GM06990 (cell line): ENCODE results near the gene IER3IP1.

Experiments
- DNase-seq: peaks from one replicate; pipeline ENCODE4 v3.0.0-alpha.2; 2011; ENCODE audit not compliant: insufficient read length; ENCODE audit errors: extremely low read depth
- H3K27me3 ChIP-seq: replicated peaks from 2 replicates; pipeline ENCODE4 v1.6.0; 2011; ENCODE audit warnings: low read length; ENCODE audit not compliant: control insufficient read depth, insufficient read depth
- H3K36me3 ChIP-seq: 2 replicates; pipeline ENCODE4 v1.5.1; 2011; ENCODE audit warnings: low read length; ENCODE audit not compliant: control insufficient read depth, insufficient read depth
- H3K4me3 ChIP-seq: replicated peaks from 2 replicates; pipeline ENCODE4 v1.5.1; 2011; ENCODE audit warnings: low read depth, mild to moderate bottlenecking, control low read depth, low read length
- TF ChIP-seq, protein P1 (sequence below): IDR thresholded peaks from 2 replicates; pipeline ENCODE4 v1.5.1; 2011; ENCODE audit warnings: low read length, control low read depth, mild to moderate bottlenecking, inconsistent platforms; ENCODE audit not compliant: insufficient read depth, poor library complexity, severe bottlenecking

The IER3IP1 gene

DNA sequence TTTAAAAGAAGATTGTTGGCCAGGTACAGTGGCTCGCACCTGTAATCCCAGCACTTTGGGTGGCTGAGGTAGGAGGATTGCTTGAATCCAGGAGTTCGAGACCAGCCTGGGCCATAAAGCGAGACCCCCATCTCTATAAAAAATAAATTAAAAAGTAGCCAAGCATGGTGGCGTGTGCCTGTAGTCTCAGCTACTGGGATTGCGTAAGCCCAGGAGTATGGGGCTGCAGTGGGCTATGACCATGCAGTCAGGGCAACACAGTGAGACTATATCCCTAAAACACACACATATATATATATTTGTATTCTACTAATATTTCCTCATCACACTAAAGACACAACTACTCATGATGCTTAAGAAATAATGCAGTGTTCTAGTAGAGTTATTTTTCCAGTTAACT is 33.0 kb downstream of the IER3IP1 start:
- Histone ChIP-seq H3K4me3 (no peak overlapping the region), H3K36me3 (no peaks in the 10 kb centered on the region), H3K27me3 (no peaks in the 10 kb centered on the region)
- no peak for DNase-seq
- TF ChIP-seq, protein P1, sequence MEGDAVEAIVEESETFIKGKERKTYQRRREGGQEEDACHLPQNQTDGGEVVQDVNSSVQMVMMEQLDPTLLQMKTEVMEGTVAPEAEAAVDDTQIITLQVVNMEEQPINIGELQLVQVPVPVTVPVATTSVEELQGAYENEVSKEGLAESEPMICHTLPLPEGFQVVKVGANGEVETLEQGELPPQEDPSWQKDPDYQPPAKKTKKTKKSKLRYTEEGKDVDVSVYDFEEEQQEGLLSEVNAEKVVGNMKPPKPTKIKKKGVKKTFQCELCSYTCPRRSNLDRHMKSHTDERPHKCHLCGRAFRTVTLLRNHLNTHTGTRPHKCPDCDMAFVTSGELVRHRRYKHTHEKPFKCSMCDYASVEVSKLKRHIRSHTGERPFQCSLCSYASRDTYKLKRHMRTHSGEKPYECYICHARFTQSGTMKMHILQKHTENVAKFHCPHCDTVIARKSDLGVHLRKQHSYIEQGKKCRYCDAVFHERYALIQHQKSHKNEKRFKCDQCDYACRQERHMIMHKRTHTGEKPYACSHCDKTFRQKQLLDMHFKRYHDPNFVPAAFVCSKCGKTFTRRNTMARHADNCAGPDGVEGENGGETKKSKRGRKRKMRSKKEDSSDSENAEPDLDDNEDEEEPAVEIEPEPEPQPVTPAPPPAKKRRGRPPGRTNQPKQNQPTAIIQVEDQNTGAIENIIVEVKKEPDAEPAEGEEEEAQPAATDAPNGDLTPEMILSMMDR: no peak

DNA sequence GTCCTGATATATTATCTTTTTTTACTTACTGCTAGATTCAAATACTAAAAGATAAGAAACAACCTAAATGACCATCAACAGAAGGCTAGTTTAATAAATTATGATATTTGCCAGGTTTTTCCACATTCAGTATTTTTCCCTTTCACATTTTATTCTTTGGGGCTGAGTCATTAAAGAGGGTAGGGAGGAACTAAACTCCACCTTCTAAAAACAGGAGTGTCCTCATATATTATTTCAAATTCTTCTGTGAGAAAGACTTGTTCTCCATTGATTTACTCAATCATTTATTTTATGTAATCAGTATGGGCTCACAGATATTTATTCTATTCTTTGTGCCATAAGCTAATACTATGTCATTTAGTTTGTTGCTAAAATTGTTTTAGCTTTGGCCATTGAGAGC is 34.9 kb downstream of the IER3IP1 start:
- no peak overlapping the region for H3K4me3 ChIP-seq
- DNase-seq: no peak
- TF ChIP-seq, protein P1: no peak
- H3K36me3 ChIP-seq: peaks cover 4% of the 10 kb centered on the region; the same call in 1 of the 2 replicates
- no peaks in the 10 kb centered on the region for H3K27me3 ChIP-seq

DNA sequence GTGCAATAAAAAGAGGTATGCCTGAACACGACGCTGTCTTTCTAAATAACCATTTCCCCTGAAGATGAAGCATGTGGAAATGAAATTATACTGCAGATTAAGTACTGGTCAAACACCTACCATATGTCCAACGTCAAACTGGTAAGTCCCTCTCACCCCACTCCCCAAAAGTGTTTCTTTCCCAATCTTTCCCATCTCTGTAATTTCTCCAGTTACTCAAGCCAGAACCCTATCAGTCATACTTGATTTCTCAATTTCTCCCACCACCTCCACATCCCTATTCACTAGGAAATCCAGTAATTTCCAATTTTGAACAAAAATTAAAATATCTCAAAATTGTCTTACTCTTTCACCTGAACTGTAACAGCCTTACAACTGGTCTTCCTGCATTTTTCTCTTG is 55.0 kb downstream of the IER3IP1 start:
- H3K4me3 ChIP-seq: no peak overlapping the region
- no peaks in the 10 kb centered on the region; the same call in 1 of the 2 replicates for H3K36me3 ChIP-seq
- DNase-seq: no peak
- H3K27me3 ChIP-seq: no peaks in the 10 kb centered on the region
- TF ChIP-seq, protein P1: no peak

DNA sequence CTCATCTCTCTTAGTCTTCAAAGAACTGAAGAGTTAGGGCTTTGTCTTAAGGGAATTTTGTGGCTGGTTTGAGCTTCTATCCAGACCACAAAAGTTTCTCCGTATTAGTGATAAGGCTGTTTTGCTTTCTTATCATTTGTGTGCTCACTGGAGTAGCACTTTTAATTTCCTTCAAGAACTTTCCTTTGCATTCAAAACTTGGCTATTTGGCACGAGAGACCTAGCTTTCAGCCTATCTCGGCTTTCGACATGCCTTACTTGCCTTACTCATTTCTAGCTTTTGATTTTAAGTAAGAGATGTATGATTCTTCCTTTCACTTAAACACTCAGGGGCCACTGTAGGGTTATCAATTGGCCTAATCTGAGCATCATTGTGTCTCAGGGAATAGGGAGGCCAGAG is 55.7 kb downstream of the IER3IP1 start:
- DNase-seq: peak; percentile 64
- no peak overlapping the region for H3K4me3 ChIP-seq
- TF ChIP-seq, protein P1: no peak
- H3K36me3 ChIP-seq: no peaks in the 10 kb centered on the region; the same call in 1 of the 2 replicates
- H3K27me3 ChIP-seq: no peaks in the 10 kb centered on the region

DNA sequence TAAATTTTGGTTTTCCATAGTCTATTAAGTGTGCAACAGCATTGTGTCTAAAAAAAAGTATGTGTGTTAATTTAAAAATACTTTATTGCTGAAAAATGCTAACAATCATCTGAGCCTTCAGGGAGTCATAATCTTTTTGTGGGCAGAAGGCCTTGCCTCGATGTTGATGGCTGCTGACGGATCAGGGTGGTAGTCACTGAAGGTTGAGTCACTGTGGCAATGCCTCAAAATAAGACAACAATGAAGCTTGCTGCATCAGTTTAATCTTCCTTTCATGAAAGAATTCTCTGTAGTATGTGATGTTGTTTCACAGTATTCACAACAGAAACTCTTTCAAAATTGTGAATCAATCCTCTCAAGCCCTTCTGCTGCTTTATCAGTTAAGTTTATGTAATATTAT is 57.2 kb downstream of the IER3IP1 start:
- TF ChIP-seq, protein P1: no peak
- DNase-seq: no peak
- H3K27me3 ChIP-seq: no peaks in the 10 kb centered on the region
- peaks cover 2% of the 10 kb centered on the region for H3K36me3 ChIP-seq
- H3K4me3 ChIP-seq: no peak overlapping the region

DNA sequence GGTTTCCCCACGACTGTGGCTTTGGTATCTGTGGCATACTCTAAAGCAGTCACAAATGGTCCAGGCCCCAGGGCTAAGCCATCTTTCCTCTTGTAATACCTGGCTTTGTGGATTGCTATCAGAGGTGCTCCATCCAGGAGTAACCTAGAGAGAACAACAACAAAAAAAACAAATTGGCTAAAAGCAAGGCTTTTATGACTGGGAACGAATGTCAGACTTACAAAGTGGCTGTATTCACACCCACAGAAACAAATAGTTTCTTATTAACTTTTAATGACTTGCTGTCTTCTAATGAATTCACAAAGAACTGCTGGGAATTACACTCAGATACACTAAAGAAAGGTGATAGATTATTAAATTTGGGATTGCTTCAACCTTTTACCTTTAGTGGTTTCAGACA is 61.0 kb downstream of the IER3IP1 start:
- Histone ChIP-seq H3K4me3 (no peak overlapping the region), H3K27me3 (no peaks in the 10 kb centered on the region), H3K36me3 (peaks cover 4% of the 10 kb centered on the region)
- TF ChIP-seq, protein P1: no peak
- no peak for DNase-seq
